Epithelial cell of esophagus (primary cell): ENCODE data around the gene PPP2R5E.

Source experiments
- DNase-seq: peaks from one replicate; pipeline ENCODE4 v3.0.0; 2010; ENCODE audit warnings: low read depth
- H3K4me3 ChIP-seq: 2 replicates; pipeline ENCODE4 v1.5.1; 2011; ENCODE audit warnings: mild to moderate bottlenecking, low read length, control low read depth
- CTCF ChIP-seq: IDR thresholded peaks from 2 replicates; pipeline ENCODE4 v1.5.1; 2011; ENCODE audit warnings: low read depth, mild to moderate bottlenecking, low read length, control low read depth, inconsistent platforms; ENCODE audit not compliant: insufficient read depth; ENCODE audit errors: missing control alignments

Gene PPP2R5E

DNA sequence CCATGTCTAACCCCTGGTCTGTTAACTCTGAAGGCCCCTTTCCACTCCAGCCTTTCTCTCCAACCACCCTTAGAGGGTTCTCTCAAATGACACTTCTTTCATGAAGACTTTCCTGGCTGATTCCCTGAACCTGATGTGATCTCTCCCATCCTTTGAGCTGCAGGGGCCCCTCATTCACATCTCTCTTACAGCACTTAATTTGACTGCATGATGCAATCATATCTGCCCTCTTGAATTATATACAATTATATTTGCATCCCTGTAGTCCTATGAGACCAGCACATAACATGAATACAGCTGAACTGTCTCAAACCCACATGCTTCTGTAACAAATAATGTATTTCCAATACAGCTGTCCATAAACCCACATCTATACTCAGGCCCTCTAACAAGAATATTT, 56.4 kb downstream of the PPP2R5E start:
- TF ChIP-seq CTCF = no peak

GRCh38 chr14:63483315-63483714, 59.9 kb downstream of the PPP2R5E start:
- no peak for TF ChIP-seq CTCF

More for the DNA sequence above, 56.4 kb downstream of the PPP2R5E start:
- DNase-seq = no peak
- no peak overlapping the region for H3K4me3 ChIP-seq

DNA sequence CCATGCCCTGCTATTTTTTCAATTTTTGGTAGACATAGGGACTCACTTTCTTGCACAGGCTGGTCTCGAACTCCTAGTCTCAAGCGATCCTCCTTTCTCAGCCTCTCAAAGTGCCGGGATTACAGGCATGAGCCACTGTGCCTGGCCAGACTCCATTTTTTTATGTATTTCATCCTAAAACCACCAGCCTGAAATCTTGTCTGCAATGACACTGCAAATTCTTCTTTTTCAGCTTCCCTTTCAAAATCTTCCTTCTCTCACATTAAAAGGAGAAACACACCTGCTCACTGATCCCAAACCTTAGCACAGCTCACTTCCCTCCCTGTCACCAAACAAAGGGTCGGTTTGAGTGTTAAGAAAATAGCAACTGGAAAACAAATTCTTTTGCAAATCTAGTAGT, 62.6 kb downstream of the PPP2R5E start:
- TF ChIP-seq CTCF = no peak
- DNase-seq = no peak
- H3K4me3 ChIP-seq = no peak overlapping the region

More at GRCh38 chr14:63483315-63483714, 59.9 kb downstream of the PPP2R5E start:
- no peak for DNase-seq
- no peak overlapping the region for H3K4me3 ChIP-seq

DNA sequence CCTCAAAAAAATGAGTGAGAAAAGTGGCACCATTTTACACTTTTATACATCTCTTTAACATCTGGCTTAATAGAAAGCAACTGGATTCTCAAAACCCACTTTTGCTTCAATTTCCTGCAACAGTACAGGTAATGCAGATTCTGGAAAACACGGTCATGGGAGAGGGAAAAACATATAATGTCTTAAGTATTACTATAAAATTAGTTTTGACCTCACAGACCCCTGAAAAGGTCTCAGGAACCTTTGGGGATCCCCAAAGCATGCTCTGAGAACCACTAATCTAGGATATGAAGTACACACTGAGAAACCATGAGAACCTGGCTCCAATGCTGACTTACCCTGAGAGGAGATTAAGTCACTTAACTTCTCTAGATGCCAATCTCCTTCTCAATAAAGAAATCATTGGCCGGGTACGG, 64.7 kb downstream of the PPP2R5E start:
- no peak for TF ChIP-seq CTCF
- DNase-seq = no peak
- no peak overlapping the region for H3K4me3 ChIP-seq

GRCh38 chr14:63478010-63478409, 65.2 kb downstream of the PPP2R5E start:
- no peak for DNase-seq
- no peak for TF ChIP-seq CTCF
- no peak overlapping the region for H3K4me3 ChIP-seq

- H3K4me3 ChIP-seq = no peak overlapping the region
- DNase-seq = no peak
- TF ChIP-seq CTCF = no peak
These were observed 65.6 kb downstream of the PPP2R5E start for GRCh38 chr14:63477556-63477955.

DNA sequence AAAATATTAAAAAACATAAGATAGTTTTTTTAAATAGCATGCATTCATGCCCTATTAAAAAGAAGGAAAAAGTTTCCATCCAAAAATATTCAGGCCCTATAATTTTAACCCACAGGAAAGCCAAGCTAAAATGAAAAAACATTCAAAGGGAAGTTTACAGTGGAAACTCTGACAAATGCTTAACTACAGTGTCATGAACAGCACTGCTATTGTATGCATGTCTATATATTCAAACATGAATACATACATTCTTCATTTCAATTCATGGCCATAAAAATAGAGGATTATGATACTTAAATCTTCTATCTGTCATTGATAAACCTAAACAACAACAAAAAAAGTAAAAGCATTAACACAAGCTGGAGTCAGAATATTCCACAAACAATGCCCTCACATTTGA, 67.4 kb downstream of the PPP2R5E start:
- no peak overlapping the region for H3K4me3 ChIP-seq
- no peak for TF ChIP-seq CTCF
- no peak for DNase-seq
